ENCODE measurements around the gene ITGB7.

The ITGB7 gene

DNA sequence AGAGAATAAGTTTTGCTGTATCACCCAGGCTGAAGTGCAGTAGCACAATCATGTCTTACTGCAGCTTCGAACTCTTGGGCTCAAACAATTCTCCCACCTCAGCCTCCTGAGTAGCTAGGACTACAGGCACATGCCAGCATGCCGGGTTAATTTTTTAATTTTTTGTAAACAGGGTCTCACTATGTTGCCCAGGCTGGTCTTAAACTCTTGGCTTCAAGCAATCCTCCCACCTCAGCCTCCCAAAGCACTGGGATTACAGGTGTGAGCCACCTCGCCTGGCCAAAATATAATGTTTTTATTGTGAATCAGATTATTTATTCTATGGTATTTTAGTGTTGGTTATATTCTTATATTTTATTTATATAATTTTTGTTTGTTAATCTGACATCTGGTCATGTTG lies 30.3 kb downstream of the ITGB7 start:
- no peak for DNase-seq (ENCODE audit: low spot score)
- H3K27ac ChIP-seq: no peak overlapping the region
- H3K4me3 ChIP-seq: no peak overlapping the region
- TF ChIP-seq, protein P1, sequence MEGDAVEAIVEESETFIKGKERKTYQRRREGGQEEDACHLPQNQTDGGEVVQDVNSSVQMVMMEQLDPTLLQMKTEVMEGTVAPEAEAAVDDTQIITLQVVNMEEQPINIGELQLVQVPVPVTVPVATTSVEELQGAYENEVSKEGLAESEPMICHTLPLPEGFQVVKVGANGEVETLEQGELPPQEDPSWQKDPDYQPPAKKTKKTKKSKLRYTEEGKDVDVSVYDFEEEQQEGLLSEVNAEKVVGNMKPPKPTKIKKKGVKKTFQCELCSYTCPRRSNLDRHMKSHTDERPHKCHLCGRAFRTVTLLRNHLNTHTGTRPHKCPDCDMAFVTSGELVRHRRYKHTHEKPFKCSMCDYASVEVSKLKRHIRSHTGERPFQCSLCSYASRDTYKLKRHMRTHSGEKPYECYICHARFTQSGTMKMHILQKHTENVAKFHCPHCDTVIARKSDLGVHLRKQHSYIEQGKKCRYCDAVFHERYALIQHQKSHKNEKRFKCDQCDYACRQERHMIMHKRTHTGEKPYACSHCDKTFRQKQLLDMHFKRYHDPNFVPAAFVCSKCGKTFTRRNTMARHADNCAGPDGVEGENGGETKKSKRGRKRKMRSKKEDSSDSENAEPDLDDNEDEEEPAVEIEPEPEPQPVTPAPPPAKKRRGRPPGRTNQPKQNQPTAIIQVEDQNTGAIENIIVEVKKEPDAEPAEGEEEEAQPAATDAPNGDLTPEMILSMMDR (IDR thresholded peaks at IDR 0.05): no peak

DNA sequence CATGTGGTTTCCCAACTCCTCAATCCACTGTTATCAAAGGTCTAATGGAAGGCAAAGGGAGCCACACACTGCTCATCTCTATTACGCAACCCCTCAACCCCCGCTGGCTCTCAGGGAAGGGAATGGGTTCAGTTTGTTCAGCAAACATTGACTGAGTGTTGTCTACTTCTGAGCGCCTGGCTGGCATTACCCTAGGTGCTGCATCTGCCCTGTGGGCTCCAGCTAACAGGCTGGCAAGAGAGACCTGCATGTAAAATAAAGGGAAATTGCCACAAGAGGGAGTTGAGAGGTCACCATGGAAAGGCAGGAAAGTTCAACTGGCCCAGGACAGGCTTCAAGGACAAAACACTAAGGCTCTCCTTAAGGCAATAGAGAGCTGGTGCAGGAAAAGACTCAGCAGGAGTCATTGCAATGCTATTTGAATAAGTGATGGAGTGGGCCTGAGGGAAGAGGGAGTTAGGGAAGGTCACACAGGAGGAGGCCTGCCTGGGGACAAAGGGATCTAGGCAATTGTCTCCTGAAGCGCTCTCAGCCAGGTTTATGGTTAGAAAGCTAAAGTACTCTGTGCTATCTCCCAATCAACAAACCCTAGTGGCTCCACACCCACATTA lies 32.1 kb downstream of the ITGB7 start:
- H3K27ac ChIP-seq: no peak overlapping the region
- peak; percentile 67 for DNase-seq (ENCODE audit: low spot score)
- TF ChIP-seq, protein P1 (IDR thresholded peaks at IDR 0.05): no peak
- no peak overlapping the region for H3K4me3 ChIP-seq

DNA sequence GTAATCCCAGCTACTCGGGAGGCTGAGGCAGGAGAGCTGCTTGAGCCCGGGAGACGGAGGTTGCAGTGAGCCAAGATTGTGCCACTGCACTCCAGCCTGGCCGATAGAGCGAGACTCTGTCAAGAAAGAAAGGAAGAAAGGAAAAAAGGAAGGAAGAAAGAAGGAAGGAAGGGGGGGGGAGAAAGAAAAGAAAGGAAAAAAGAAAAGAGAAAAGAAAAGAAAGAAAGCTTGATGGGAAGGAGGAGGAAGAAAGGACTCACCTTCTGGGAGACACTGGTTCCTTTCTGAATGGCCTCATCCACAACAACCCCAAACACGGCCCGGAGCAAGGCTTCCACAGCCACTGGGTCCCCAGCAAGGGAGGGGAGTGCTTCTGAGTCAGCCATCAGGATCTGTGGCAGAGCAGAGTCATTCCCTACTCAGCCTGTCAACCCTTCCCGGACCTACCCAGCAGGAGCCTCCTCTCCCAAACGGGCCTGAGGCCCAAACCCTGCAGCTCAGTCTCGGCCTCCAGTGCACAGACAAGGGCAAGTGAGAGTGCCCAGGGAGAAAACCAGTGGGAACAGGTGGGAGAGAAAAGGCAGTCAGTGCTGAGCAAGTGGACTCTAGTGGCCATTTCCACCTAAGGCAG lies 33.9 kb downstream of the ITGB7 start:
- DNase-seq (ENCODE audit: low spot score): peak; percentile 61
- TF ChIP-seq, protein P1 (IDR thresholded peaks at IDR 0.05): no peak
- Histone ChIP-seq H3K27ac (no peak overlapping the region), H3K4me3 (no peak overlapping the region)

DNA sequence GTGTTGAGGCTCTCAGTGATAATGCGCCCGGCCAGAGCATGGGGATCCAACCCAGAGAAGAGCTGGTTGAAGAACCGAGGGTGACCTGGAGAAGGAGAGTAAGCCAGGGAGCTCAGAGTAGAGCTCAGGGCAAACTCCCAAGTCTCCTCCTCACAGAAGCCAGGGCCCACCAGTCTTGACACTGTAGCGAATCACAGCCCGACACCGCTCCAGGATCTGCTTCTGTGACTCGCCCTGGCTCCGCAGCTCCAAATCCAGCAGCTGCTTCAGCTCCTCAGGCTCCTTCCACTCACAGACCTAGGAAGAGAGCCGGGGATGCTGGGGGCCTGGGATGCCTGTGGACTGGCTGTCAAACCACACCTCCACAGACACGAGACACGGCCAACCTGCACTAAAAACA lies 34.7 kb downstream of the ITGB7 start:
- Histone ChIP-seq H3K27ac (no peak overlapping the region), H3K4me3 (no peak overlapping the region)
- peak; percentile 59 for DNase-seq (ENCODE audit: low spot score)
- TF ChIP-seq, protein P1 (IDR thresholded peaks at IDR 0.05): no peak

DNA sequence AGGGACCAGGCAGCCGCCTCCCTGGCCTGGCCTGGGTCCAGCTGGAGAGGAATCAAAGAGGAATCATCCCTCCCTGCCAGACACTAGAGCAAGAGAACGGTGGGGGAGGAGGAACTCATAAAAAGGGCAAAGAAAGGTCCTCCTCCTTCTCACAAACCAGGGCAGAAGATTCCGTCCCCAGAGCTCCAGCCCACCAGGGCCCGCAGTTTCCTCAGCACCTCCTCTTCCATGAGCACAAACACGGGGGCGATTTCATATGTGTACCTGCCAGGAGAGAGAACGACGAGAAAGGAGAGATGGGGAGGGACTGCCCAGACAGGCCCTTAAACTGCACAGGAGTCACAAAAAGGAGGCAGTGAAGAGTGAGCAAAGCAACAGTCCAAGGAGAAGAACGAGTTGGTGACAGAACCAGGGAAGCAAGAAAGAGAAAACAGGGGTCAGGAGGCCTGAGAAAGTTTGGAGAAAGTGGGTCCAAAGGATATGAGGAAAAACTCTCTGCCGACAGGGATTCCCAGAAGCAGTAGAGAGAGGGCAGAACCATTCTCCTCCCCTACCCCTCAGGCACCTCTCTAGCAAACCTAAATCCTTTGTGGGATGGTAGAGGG lies 35.2 kb downstream of the ITGB7 start:
- DNase-seq (ENCODE audit: low spot score): peak; percentile 41
- H3K27ac ChIP-seq: no peak overlapping the region
- TF ChIP-seq, protein P1 (IDR thresholded peaks at IDR 0.05): no peak
- H3K4me3 ChIP-seq: no peak overlapping the region

DNA sequence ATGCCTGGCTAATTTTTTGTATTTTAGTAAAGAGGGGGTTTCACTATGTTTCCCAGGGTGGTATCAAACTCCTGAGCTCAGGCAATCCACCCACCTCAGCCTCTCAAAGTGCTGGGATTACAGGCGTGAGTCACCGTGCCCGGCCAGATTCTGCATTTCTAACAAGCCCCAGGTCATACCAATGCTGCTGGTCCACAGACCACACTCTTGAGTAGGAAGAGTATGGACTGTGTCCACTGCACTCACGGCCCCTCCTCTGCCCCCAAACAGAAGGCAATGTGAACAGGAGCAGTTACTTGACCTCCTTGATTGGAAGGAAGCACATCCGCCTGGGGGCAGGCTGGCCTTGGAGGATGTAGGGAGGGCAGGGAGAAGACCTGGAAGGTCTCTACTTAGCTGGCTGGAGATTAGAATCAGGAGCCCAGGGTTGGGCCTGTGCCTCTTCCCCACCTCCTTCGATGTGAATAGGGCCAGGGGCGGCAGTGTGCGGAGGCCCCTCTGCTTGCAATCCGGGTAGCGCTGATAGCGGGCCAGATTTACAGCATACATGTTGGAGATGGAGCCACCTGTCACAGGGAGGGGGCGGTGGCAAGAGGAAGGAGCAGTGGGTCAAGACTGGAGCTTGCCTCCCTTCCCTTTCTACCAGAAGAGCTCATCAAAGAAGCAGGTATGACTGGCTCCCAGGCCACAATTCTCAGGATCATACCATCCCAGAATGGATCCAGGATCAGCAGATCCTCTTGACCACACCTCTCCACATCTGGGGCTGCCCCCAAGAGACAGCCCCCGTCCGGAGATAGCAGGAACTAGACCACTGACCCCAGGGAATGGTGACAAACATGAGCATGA lies 36.0 kb downstream of the ITGB7 start:
- Histone ChIP-seq H3K27ac (no peak overlapping the region), H3K4me3 (no peak overlapping the region)
- peak; percentile 60 for DNase-seq (ENCODE audit: low spot score)
- TF ChIP-seq, protein P1 (IDR thresholded peaks at IDR 0.05): no peak
